Renal pelvis (tissue), 4 donors: Measurements from ENCODE around the gene UFL1. TPM values are rescaled to one million over a fixed set of nuclear protein-coding genes. Genes with fewer than 3 reads are reported as not detected.

Source experiments
- DNase-seq: peaks from one replicate; pipeline ENCODE4 v3.0.0-alpha.2; 2013
- polyA plus RNA-seq, 3 donors: library from polyadenylated mRNA; unstranded; fragments of 120-200 nt; gene quantifications; one replicate each; pipeline ENCODE4 v1.2.1, GENCODE V29; 2013; ENCODE audit not compliant: insufficient read length in 3 of 3

Gene UFL1
- polyA plus RNA-seq, 3 donors: 37.2 to 41.2 (median 38.6) TPM

DNA sequence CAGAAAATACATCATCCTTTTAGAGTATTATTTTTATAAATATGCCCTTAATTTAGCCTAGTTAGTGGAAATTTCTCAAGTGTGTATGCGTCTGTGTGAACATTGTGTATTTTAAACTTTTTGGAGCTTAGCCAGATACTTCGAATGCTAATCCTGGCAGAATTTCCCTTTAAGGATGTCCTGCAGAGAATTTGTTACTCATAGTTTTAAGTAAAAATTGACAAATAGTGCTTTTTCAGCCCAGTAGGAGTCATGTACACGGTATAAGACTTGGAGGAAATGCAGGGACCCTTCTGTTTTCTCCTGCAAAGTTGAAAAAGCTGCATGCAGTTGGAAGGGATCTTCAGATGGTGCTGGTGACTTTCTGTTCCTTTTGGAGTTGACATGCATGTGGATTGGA, 41.3 kb downstream of the UFL1 start, which contains the start of gene FHL5:
Gene FHL5, plus strand, starts transcription at position 243 of the 400 bp plus-strand sequence. CDS start 40,486 bp downstream, outside the sequence.
- DNase-seq: no peak

DNA sequence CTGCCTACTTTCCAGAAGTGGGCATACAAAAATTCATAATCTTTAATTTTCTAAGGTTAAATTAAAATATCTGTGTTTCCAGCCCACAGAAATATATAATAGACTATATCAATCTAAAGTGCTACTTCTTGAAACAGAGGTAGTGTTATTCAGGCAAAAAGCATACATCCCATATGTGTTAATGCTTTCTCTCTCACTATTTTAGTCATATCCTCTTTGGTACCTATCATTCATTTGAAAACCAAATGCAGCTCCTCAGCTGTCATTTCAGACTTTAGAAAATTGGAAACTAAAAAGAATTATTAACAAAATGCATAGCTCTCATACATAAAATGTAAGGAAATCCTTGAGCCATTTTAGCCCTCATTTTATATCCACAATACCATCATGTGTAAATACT, 42.2 kb downstream of the UFL1 start:
- DNase-seq: no peak

DNA sequence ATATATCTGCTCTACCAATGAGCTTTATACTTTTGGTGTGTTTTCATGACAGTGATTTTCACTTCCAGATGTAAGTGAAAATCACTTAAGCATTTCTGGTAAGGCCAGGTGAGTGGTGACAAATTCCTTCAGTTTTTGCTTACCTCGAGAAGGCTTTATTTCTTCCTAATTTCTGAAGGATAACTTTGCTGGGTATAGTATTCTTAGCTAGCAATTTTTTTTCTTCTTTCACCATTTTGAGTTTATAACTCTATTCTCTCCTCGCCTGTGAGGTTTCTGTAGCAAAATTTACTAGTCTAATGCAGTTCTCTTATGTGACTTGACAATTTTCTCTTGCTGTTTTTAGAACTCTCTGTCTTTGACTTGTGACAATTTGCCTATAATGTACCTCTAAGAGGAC, 48.4 kb downstream of the UFL1 start:
- DNase-seq: no peak

DNA sequence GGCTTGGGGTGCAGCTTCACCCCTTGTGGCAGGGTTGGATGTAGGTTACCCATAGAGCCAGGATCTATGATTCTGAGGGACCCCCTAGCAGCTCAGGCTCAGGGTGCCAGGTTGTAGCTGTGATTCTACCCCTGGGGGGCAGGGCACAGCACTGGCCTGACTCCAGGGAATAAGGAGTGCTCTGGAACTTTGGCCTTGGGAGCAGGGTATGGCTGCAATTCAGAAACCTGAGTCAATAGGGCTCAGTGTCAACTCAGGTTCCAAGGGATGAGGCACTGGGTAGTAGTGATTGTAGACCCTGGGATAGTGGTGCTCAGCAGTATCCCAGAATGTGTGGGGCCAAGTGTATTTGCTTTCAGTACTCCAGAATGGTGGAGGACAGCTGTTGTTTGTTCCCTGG, 49.9 kb downstream of the UFL1 start:
- DNase-seq: no peak

DNA sequence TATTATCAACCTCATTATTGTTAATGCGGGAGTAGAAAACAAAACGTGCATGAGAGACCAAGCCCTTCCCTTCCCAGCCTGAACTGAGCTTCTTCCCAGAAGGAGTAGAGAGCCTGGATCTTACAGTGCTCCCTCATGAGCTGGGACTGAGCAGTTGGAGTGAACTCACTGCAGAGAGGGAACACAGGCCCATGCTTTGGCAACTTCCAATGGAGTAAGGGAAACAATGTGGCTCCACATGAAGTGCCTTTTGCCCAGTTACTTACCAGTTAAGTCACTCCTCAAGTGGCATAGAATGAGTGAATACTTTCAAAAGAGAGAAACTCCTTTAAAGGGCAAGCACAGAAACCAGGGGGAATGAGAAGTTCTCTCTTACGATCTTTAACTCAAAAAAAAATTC, 53.8 kb downstream of the UFL1 start:
- DNase-seq: no peak

DNA sequence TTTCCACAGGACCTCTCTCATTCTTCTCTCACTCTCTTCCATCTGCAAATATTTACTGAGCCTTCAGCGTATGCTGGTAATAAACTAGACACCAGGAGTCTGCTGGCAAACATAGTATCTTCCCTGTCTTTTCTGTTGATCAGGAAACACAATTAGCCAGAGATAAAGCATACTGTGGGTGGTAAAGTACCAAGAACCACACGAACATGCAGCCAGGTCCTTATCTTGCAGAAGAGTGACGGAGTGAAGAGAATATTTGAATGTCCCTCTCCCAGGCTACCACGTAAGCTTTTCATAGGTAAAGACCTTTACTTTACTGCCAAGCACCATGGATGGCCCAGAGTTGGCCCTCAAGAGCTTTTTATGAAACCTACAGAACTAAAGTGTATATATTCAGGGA, 54.6 kb downstream of the UFL1 start:
- no peak for DNase-seq

DNA sequence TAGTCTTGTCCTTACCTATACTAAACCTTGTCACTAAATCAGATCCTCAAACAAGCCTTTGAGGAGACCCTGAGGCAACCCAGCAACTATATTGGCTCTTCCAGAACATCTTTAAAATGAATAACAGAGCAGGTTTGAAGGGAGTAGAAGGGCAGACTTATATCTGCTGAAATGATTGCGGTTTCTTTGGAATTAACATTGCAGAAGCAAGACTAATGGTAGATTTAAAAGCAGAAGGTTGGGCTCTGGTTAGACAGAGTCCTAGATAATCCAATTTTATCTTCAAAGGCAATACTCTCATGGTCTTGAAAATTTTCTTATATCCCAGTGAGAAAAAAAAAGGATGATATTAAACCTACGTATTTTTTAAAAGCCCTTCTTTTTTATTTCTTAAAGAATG, 60.4 kb downstream of the UFL1 start:
- DNase-seq: no peak

DNA sequence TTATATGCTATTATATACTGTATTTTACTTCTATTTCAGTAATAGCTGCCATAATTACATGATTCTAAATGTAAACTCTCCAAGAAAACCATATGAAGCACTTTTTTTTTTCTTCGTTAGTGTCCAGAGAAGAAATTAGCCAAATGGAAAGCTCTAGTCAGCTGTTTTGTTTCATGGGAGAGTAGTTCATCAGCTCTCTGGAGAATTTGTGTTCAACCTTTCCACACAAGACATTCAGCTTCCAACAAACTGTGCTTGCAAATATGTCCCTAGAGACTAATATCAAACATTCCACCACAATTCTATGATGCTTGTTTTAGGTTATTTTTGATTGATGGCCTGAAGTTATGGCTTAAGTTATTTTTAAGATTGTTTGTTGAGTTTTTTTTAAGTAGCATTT, 60.8 kb downstream of the UFL1 start:
- peak; percentile 27 for DNase-seq

DNA sequence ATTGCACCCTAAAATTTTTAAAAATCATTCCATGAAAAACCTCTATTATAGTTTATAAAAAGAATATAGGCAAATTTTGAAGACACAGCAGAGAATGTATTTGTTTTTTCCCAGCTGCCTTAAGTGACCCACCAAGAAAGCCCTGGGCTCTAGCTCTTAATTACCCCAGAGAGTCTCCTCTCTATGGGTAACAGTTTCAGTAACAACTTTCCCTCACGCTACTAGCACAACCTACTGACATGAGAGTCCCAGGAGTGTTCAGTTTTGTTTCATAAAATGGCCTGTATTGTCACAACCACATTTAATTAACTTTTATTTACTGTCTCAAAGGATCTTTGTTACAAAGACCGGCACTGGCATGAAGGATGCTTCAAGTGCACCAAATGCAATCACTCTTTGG, 82.8 kb downstream of the UFL1 start:
- no peak for DNase-seq

Other genes with a start within 250 kb of the UFL1 start
- under 1 TPM; 0.12 to 0.24 (median 0.13) TPM for gene FHL5, start 41.3 kb downstream of the UFL1 start, polyA plus RNA-seq